ENCODE data around the gene POLR2L.
A peak's percentile ranks its signal among the peaks of the same experiment; 100 is the strongest.

POLR2L gene

GRCh38 chr11:842370-843002 is at the start of gene POLR2L, which contains the start of gene TSPAN4:
POLR2L (minus strand) TSS chr11:842529; CDS start chr11:842508, 21 bp downstream.
TSPAN4 (plus strand) TSS chr11:842852; CDS start chr11:850305, 7,453 bp downstream.
- no peak for DNase-seq

GRCh38 chr11:890794-891540 is 48.6 kb upstream of the POLR2L start:
- no peak for DNase-seq

GRCh38 chr11:889687-890475 is 47.6 kb upstream of the POLR2L start:
- peak; percentile 66 for DNase-seq

GRCh38 chr11:889257-889656 is 46.9 kb upstream of the POLR2L start:
- peak; percentile 77 for DNase-seq

- DNase-seq, result peak; percentile 81
Measured at GRCh38 chr11:888310-889212, 46.2 kb upstream of the POLR2L start.

- DNase-seq, result no peak
Measured at GRCh38 chr11:887589-887988, 45.3 kb upstream of the POLR2L start.

GRCh38 chr11:886568-886967 is 44.2 kb upstream of the POLR2L start:
- DNase-seq, result no peak

GRCh38 chr11:884578-885070 is 42.3 kb upstream of the POLR2L start:
- no peak for DNase-seq

- DNase-seq, result no peak
Measured at GRCh38 chr11:883527-883926, 41.2 kb upstream of the POLR2L start.

GRCh38 chr11:882596-882995 is 40.3 kb upstream of the POLR2L start:
- no peak for DNase-seq

GRCh38 chr11:880447-880846 is 38.1 kb upstream of the POLR2L start:
- DNase-seq, result no peak

GRCh38 chr11:877565-877964 is 35.2 kb upstream of the POLR2L start:
- no peak for DNase-seq

- peak; percentile 64 for DNase-seq
Measured at GRCh38 chr11:876545-876944, 34.2 kb upstream of the POLR2L start.

- peak; percentile 44 for DNase-seq
Measured at GRCh38 chr11:875769-876301, 33.5 kb upstream of the POLR2L start.

GRCh38 chr11:875203-875602 is 32.9 kb upstream of the POLR2L start:
- DNase-seq, result no peak

GRCh38 chr11:873706-874105 is 31.4 kb upstream of the POLR2L start:
- no peak for DNase-seq

GRCh38 chr11:872799-873198 is 30.5 kb upstream of the POLR2L start:
- no peak for DNase-seq

GRCh38 chr11:871472-871871 is 29.1 kb upstream of the POLR2L start:
- no peak for DNase-seq

GRCh38 chr11:870418-870817 is 28.1 kb upstream of the POLR2L start:
- no peak for DNase-seq

GRCh38 chr11:870127-870413 is 27.7 kb upstream of the POLR2L start:
- no peak for DNase-seq

- DNase-seq, result no peak
Measured at GRCh38 chr11:869399-870126, 27.2 kb upstream of the POLR2L start.

- DNase-seq, result no peak
Measured at GRCh38 chr11:868802-869201, 26.5 kb upstream of the POLR2L start.
